ENCODE results near the gene NOTUM. TPM values are rescaled to one million over a fixed set of nuclear protein-coding genes. Genes with fewer than 3 reads are reported as not detected.

Gene NOTUM
- total and polyA plus RNA-seq, 2 of the 4 experiments (the other 2 are of a cell fraction), result 0.05 TPM; not detected in 1

DNA sequence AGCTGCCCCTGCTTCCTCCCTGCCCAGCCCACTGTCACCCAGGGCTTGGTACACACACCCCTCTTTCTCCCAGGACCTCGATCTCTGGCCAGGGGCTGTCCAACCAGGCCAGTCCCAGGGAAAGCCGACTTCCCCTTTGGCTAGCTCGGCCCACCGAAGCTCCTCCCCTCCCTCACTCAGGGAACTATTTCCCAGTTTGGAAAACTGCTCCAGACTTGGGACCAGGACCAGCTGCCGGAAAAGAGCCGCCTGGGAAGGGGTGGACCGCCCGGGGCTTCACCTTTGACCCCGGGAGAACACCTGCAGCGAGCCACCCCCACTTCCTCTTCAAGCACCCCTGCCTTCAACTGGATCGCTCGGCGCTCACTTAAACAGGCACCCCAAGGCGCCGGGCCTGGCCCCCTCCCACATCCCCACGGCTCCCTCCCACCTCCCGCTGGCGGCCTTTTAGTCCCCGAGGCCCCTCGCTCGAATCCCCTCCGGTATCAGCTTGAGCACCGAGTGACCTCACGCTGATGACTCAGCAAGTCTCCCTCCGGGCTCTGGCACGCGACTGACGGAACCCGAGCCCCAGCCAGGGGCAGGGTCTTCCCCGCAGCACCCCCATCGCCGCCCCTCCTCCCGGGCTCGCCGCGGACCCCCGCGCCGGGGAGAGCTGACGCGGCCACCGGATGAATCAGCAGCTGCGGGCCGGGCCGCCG is 34.4 kb downstream of the NOTUM start (continued):
- TF ChIP-seq, protein P1, sequence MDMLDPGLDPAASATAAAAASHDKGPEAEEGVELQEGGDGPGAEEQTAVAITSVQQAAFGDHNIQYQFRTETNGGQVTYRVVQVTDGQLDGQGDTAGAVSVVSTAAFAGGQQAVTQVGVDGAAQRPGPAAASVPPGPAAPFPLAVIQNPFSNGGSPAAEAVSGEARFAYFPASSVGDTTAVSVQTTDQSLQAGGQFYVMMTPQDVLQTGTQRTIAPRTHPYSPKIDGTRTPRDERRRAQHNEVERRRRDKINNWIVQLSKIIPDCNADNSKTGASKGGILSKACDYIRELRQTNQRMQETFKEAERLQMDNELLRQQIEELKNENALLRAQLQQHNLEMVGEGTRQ (IDR thresholded peaks at IDR 0.05; ENCODE audit: low read depth, low read length), result no peak
- peak; percentile 13; the same call in 1 of the 2 replicates for TF ChIP-seq MAZ (IDR thresholded peaks at IDR 0.05; ENCODE audit: borderline replicate concordance, low read depth, low read length)

- no peak for DNase-seq
- ATAC-seq (ENCODE audit: low read depth), result no peak
Measured at GRCh38 chr17:81925860-81926450, 35.0 kb downstream of the NOTUM start.

More at GRCh38 chr17:81925860-81926450, 35.0 kb downstream of the NOTUM start:
- Histone ChIP-seq H2BK20ac (ENCODE audit: low read depth, low read length) (no peak overlapping the region), H2BK15ac (ENCODE audit: low read depth, low read length) (no peak overlapping the region), H2AK9ac (replicated peaks; ENCODE audit: low read depth, low read length, poor library complexity) (peak overlapping the region; percentile 97), H2AFZ (replicated peaks; ENCODE audit: low read length, poor library complexity) (peak overlapping the region; percentile 71), H3K56ac (ENCODE audit: extremely low read depth, insufficient read depth, low read length) (no peak overlapping the region), H3K23ac (ENCODE audit: low read depth, low read length) (peak overlapping the region; percentile 89), H4K8ac (ENCODE audit: low read depth in 2 of 2, low read length in 2 of 2) (peak overlapping the region in 1 of 2 experiments; percentile 51; a peak in 1 of 4 replicates), H3K9me1 (ENCODE audit: insufficient read depth, low read length) (peaks cover 21% of the 10 kb centered on the region), H2BK120ac (ENCODE audit: low read depth, low read length) (peak overlapping the region; percentile 37; the same call in 1 of the 2 replicates), H2AK5ac (ENCODE audit: low read depth, low read length) (peak overlapping the region; percentile 97), H3K4me3 (ENCODE audit: insufficient read depth, low read depth, low read length) (peak overlapping the region; percentile 65), H3K27me3 (ENCODE audit: control insufficient read depth, insufficient read depth, low read length) (no peaks in the 10 kb centered on the region), H4K91ac (ENCODE audit: insufficient read depth, low read depth, low read length) (peak overlapping the region; percentile 77), H2BK5ac (ENCODE audit: low read depth, low read length, poor library complexity, severe bottlenecking) (peak overlapping the region; percentile 40), H3K14ac (replicated peaks; ENCODE audit: low read depth, low read length) (peak overlapping the region; percentile 64), H3K27ac (ENCODE audit: insufficient read depth, low read length) (peak overlapping the region; percentile 79), H3K4me1 (ENCODE audit: control insufficient read depth, insufficient read depth, low read length) (peaks cover 37% of the 10 kb centered on the region), H3K79me1 (ENCODE audit: low read depth in 1 of 2, low read length in 2 of 2) (peaks cover 17 to 58% of the 10 kb centered on the region in 2 experiments; a peak in 3 of 4 replicates), H3K4me2 (ENCODE audit: low read depth, low read length) (peak overlapping the region; percentile 89), H4K20me1 (ENCODE audit: insufficient read depth, low read length) (peaks cover 51% of the 10 kb centered on the region), H3K36me3 (ENCODE audit: control insufficient read depth, insufficient read depth, low read length) (peaks cover 13% of the 10 kb centered on the region; the same call in 1 of the 2 replicates), H4K5ac (ENCODE audit: low read depth, low read length) (peak overlapping the region; percentile 21; the same call in 1 of the 2 replicates), H3K9ac (ENCODE audit: low read depth, low read length) (peak overlapping the region; percentile 66), H3K18ac (ENCODE audit: low read depth, low read length) (no peak overlapping the region; the same call in 1 of the 2 replicates), H3K9me3 (ENCODE audit: control insufficient read depth, insufficient read depth, low read length) (no peaks in the 10 kb centered on the region), H3K4ac (ENCODE audit: low read depth, low read length) (peak overlapping the region; percentile 92)
- dilution Hi-C loops (cut with HindIII; ENCODE audit: low sequenced_read_pairs, unreplicated experiment), result no loop called here
- TF ChIP-seq CEBPB (IDR thresholded peaks at IDR 0.05; ENCODE audit: low read depth, low read length) (no peak), RAD21 (IDR thresholded peaks at IDR 0.05; ENCODE audit: low read length) (no peak), RFX5 (IDR thresholded peaks at IDR 0.05; ENCODE audit: low read depth, low read length) (no peak), NFE2L2 (IDR thresholded peaks at IDR 0.05; ENCODE audit: low read depth, low read length) (no peak), MAFK (IDR thresholded peaks at IDR 0.05; ENCODE audit: low read depth, low read length) (no peak), MAZ (IDR thresholded peaks at IDR 0.05; ENCODE audit: borderline replicate concordance, low read depth, low read length) (no peak), FOS (IDR thresholded peaks at IDR 0.05; ENCODE audit: low read depth, low read length) (no peak), SMC3 (IDR thresholded peaks at IDR 0.05; ENCODE audit: low read depth, low read length) (no peak), RCOR1 (IDR thresholded peaks at IDR 0.05; ENCODE audit: insufficient replicate concordance, low read length) (no peak), ELK1 (IDR thresholded peaks at IDR 0.05; ENCODE audit: borderline replicate concordance, low read depth, low read length) (no peak)
- TF ChIP-seq, protein P1 (IDR thresholded peaks at IDR 0.05; ENCODE audit: low read depth, low read length), result no peak
- intact Hi-C loops (cut with micrococcal nuclease), result no loop called here
- in situ Hi-C loops (cut with MboI; ENCODE audit: low sequenced_read_pairs), result no loop called here
- POLR2A ChIA-PET (ENCODE audit: unreplicated experiment), result no interaction called here
- no TSS peak for BruUV-seq (replicated peaks)
- WGBS, 2 experiments (ENCODE audit: extremely low coverage in 2 of 2, insufficient read length in 1 of 2), result 86% methylated on average over 4 of the region's 10 CpGs; no CpG with 5 or more reads in 1 of the 2 experiments
- CTCF ChIA-PET, result no interaction called here
